ENCODE measurements around the gene SREBF1.
A peak's percentile ranks its signal among the peaks of the same experiment; 100 is the strongest.
"Not testable (repeated sequence)": the region's sequence is repeated elsewhere in the genome, so short reads cannot be mapped to it uniquely, and the experiment has no call there.

The SREBF1 gene

GRCh38 chr17:17811381-17812210 is 25.2 kb downstream of the SREBF1 start:
- TF ChIP-seq CTCF (conservative IDR thresholded peaks at IDR 0.05), result no peak
- H3K27ac ChIP-seq, result peak overlapping the region; percentile 58

- peak overlapping the region; percentile 58 for H3K27ac ChIP-seq
- TF ChIP-seq CTCF (conservative IDR thresholded peaks at IDR 0.05), result no peak
Measured at GRCh38 chr17:17810895-17811248, 25.9 kb downstream of the SREBF1 start.

- TF ChIP-seq CTCF (conservative IDR thresholded peaks at IDR 0.05), result no peak
- peak overlapping the region; percentile 58 for H3K27ac ChIP-seq
Measured at GRCh38 chr17:17810084-17810894, 26.5 kb downstream of the SREBF1 start.

GRCh38 chr17:17809531-17810083 is 27.2 kb downstream of the SREBF1 start:
- no peak for TF ChIP-seq CTCF (conservative IDR thresholded peaks at IDR 0.05)
- H3K27ac ChIP-seq, result peak overlapping the region; percentile 58

- no peak for TF ChIP-seq CTCF (conservative IDR thresholded peaks at IDR 0.05)
- H3K27ac ChIP-seq, result no peak overlapping the region
Measured at GRCh38 chr17:17808706-17809432, 27.9 kb downstream of the SREBF1 start.

- not testable (repeated sequence) for H3K27ac ChIP-seq
Measured at GRCh38 chr17:17808200-17808599, 28.6 kb downstream of the SREBF1 start.

GRCh38 chr17:17807440-17807839 is 29.3 kb downstream of the SREBF1 start:
- no peak for TF ChIP-seq CTCF (conservative IDR thresholded peaks at IDR 0.05)
- no peak overlapping the region for H3K27ac ChIP-seq

Measured in VCaP (cell line).